Uterus (tissue), 4 donors: Measurements from ENCODE around the gene OR4K2. TPM values are rescaled to one million over a fixed set of nuclear protein-coding genes. Genes with fewer than 3 reads are reported as not detected.

Source experiments
- DNase-seq, 2 donors: peaks; one replicate each; pipeline ENCODE4 v3.0.0-alpha.2; 2019 to 2020
- H3K27ac ChIP-seq, 2 donors: fragments of 200-600 bp; sonication (generic); 1 replicate in 1 of 2; 2 replicates in 1 of 2; pipeline ENCODE4 v1.5.1; 2016 to 2018
- H3K27me3 ChIP-seq, 2 donors: fragments of 200-600 bp; sonication (generic); one replicate each; pipeline ENCODE4 v1.5.1; 2018 to 2019; ENCODE audit warnings: control low read depth in 1 of 2
- H3K36me3 ChIP-seq, 2 donors: fragments of 200-600 bp; sonication (generic); one replicate each; pipeline ENCODE4 v1.5.1; 2019; ENCODE audit warnings: control low read depth in 1 of 2
- H3K4me1 ChIP-seq, 2 donors: fragments of 200-600 bp; sonication (generic); one replicate each; pipeline ENCODE4 v1.5.1; 2018 to 2019; ENCODE audit warnings: control low read depth in 1 of 2
- H3K4me3 ChIP-seq, 2 donors: fragments of 200-600 bp; sonication (generic); 1 replicate in 1 of 2; 2 replicates in 1 of 2; pipeline ENCODE4 v1.5.1; 2018 to 2019; ENCODE audit warnings: mild to moderate bottlenecking in 1 of 2
- H3K9me3 ChIP-seq, 2 donors: fragments of 200-600 bp; sonication (generic); one replicate each; pipeline ENCODE4 v1.5.1; 2019; ENCODE audit warnings: control low read depth in 1 of 2
- CTCF ChIP-seq, 4 experiments: fragments of 200-600 bp in 2 of 4; fragments of 450-650 bp in 2 of 4; sonication (generic) in 2 of 4; IDR thresholded peaks; one replicate each; pipeline ENCODE4 v1.5.1; 2016 to 2019; ENCODE audit warnings: antibody characterized with exemption in 4 of 4, mild to moderate bottlenecking in 2 of 4, moderate library complexity in 1 of 4
- POLR2A ChIP-seq, 2 donors: fragments of 450-650 bp; IDR thresholded peaks; one replicate each; pipeline ENCODE4 v1.6.1; 2016; ENCODE audit warnings: antibody characterized with exemption in 2 of 2, mild to moderate bottlenecking in 1 of 2, moderate library complexity in 1 of 2
- intact Hi-C: fragments of 100-400 bp; cut with DNase I; formaldehyde crosslinking; loops from one replicate; pipeline ENCODE4 v1.15.1; 2023; ENCODE audit warnings: low total_unique reads
- total RNA-seq, 4 donors: library from RNA; depleted of rRNA in 3 of 4; stranded (reverse); fragments of >200 nt in 3 of 4; gene quantifications; one replicate each; pipeline versions ENCODE4 v1.1.0 to v1.2.4, GENCODE V29; 2014 to 2023
- donor health status: DM: yes; HTN: yes; CAD: no.

The OR4K2 gene
- total RNA-seq, 4 donors from 2014 or later, result not detected

DNA sequence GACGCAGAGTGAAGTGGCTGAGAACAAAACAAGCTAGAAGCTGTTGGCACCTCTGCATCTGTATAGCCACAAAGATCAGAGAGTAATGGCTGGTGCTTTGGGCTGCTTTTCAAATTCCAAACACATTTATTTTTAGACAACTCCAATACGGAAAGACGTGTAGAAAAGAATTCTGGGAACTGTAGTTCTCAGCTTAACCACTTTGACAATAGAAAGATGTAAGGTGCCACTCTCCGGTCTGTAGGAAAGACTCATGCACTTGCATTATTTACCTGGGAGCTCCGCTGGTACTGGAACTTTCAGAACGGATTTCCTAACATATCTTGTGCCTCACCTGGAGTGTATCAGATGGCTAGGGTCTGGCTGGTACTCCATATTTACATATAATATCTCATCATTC is 1.8 kb upstream of the OR4K2 start:
- no peaks in the 10 kb centered on the region for H3K9me3 ChIP-seq
- H3K27me3 ChIP-seq, result no peaks in the 10 kb centered on the region
- TF ChIP-seq POLR2A (IDR thresholded peaks at IDR 0.05), result no peak
- no peak for TF ChIP-seq CTCF (IDR thresholded peaks at IDR 0.05)
- no peak for DNase-seq
- intact Hi-C loops, result no loop called here
- no peak overlapping the region for H3K4me3 ChIP-seq
- no peaks in the 10 kb centered on the region for H3K4me1 ChIP-seq
- H3K36me3 ChIP-seq, result no peaks in the 10 kb centered on the region
- H3K27ac ChIP-seq, result no peak overlapping the region

DNA sequence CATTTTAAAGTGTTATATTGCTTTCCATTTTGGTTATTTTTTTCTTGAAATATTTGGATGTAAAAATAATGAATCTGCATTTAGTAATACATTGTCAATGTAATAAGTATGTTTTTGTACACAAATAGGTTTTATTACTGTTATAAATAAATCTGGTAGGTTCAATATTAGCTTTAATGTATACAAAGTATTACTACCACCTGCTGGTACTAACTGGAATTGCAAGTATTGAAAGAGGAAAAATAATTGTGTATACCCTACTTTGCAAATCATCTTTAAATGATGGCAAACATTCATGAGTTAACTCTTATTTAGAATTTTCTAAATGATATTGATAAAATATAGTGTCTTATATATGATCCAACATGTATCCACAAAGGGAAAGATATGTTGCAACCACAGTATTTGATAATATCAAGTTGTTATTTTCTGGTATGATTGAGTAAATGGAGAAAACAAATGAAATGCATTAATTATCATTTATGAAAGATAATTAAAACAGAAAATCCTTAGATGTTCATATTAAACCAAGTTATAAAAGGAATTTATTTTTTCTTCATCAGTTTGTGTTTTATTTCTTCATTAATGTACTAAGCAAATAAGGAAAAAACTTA is 3.2 kb downstream of the OR4K2 start:
- Histone ChIP-seq H3K4me3 (no peak overlapping the region), H3K27ac (no peak overlapping the region), H3K36me3 (no peaks in the 10 kb centered on the region), H3K27me3 (no peaks in the 10 kb centered on the region), H3K4me1 (no peaks in the 10 kb centered on the region), H3K9me3 (no peaks in the 10 kb centered on the region)
- intact Hi-C loops, result no loop called here
- no peak for DNase-seq
- TF ChIP-seq POLR2A (IDR thresholded peaks at IDR 0.05) (no peak), CTCF (IDR thresholded peaks at IDR 0.05) (no peak)

DNA sequence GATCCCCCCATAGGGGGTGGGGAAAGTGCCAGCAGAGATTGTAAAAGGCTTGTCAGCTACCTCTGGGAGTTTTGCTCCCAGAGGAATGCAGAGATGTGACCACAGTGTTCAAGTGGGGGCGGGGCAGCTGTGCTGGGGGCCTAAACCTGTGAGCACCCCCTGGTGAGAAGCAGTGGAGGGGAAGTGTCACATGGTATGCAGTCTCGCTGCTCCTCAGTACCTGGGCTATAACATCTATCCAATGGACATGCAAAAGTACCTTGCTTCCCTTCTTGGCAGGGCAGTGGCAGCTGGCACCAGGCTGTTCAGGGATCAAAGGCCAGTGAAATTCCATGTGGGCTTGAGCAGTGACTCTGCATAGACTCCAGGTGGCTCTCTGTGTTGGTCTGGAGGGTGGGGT is 20.3 kb downstream of the OR4K2 start:
- Histone ChIP-seq H3K9me3 (peaks cover 0 to 4% of the 10 kb centered on the region in 2 donors), H3K27ac (no peak overlapping the region), H3K27me3 (no peaks in the 10 kb centered on the region), H3K36me3 (no peaks in the 10 kb centered on the region), H3K4me3 (no peak overlapping the region), H3K4me1 (no peaks in the 10 kb centered on the region)
- intact Hi-C loops, result no loop called here
- DNase-seq, result no peak
- TF ChIP-seq POLR2A (IDR thresholded peaks at IDR 0.05), result no peak
- no peak for TF ChIP-seq CTCF (IDR thresholded peaks at IDR 0.05)

DNA sequence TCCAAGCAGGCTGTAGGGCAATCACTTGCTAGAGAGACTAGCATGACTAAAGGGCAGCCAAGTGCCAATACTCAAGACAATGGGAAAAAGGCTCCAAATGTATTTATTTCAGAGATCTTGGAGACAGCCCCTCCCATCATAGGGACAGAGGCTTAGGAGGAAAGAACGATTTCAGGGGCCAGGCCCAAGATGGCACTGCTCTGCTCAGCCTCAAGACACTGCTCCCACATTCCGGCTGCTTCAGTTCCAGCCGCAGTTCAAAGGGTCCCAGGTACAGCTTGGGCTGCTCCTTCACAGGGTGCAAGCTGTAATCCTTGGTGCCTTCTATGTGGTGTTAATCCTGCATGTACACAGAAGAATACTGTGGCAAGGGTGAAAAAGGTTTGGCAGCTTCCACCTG is 26.1 kb downstream of the OR4K2 start:
- intact Hi-C loops, result no loop called here
- Histone ChIP-seq H3K27me3 (no peaks in the 10 kb centered on the region), H3K36me3 (no peaks in the 10 kb centered on the region), H3K9me3 (no peaks in the 10 kb centered on the region), H3K27ac (no peak overlapping the region), H3K4me3 (no peak overlapping the region), H3K4me1 (no peaks in the 10 kb centered on the region)
- no peak for DNase-seq
- TF ChIP-seq CTCF (IDR thresholded peaks at IDR 0.05) (no peak), POLR2A (IDR thresholded peaks at IDR 0.05) (no peak)

DNA sequence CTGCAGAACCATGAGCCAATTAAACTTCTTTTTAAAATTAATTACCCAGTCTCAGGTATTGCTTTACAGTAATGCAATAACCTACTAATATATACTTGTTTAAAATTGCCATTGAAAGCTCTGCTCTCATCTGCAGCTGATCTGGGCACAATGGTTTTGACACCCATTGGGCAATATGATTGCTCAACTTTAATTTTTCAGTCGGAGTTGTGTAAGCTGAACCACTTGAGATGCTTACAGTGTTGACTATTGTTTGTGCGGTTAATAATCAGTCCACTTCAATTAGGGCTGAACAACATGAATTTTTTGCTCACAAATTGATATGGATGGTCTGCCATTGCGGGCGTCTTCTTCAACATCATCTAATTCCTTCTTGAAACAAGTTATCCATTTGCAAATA is 27.5 kb downstream of the OR4K2 start:
- DNase-seq, result no peak
- Histone ChIP-seq H3K4me3 (no peak overlapping the region), H3K36me3 (no peaks in the 10 kb centered on the region), H3K9me3 (no peaks in the 10 kb centered on the region), H3K27me3 (no peaks in the 10 kb centered on the region), H3K27ac (no peak overlapping the region), H3K4me1 (no peaks in the 10 kb centered on the region)
- intact Hi-C loops, result no loop called here
- TF ChIP-seq POLR2A (IDR thresholded peaks at IDR 0.05) (no peak), CTCF (IDR thresholded peaks at IDR 0.05) (no peak)
